GM06990 (cell line): Measurements from ENCODE around the gene DPM3.

ENCODE experiments used
- DNase-seq: peaks from one replicate; pipeline ENCODE4 v3.0.0-alpha.2; 2011; ENCODE audit not compliant: insufficient read length; ENCODE audit errors: extremely low read depth
- H3K27me3 ChIP-seq: replicated peaks from 2 replicates; pipeline ENCODE4 v1.6.0; 2011; ENCODE audit warnings: low read length; ENCODE audit not compliant: control insufficient read depth, insufficient read depth
- H3K36me3 ChIP-seq: 2 replicates; pipeline ENCODE4 v1.5.1; 2011; ENCODE audit warnings: low read length; ENCODE audit not compliant: control insufficient read depth, insufficient read depth
- H3K4me3 ChIP-seq: replicated peaks from 2 replicates; pipeline ENCODE4 v1.5.1; 2011; ENCODE audit warnings: low read depth, mild to moderate bottlenecking, control low read depth, low read length
- TF ChIP-seq, protein P1 (sequence below): IDR thresholded peaks from 2 replicates; pipeline ENCODE4 v1.5.1; 2011; ENCODE audit warnings: low read length, control low read depth, mild to moderate bottlenecking, inconsistent platforms; ENCODE audit not compliant: insufficient read depth, poor library complexity, severe bottlenecking

DPM3 gene

GRCh38 chr1:155108296-155108695 is 32.0 kb downstream of the DPM3 start:
- Histone ChIP-seq H3K36me3 (no peaks in the 10 kb centered on the region), H3K27me3 (no peaks in the 10 kb centered on the region), H3K4me3 (no peak overlapping the region)
- TF ChIP-seq, protein P1, sequence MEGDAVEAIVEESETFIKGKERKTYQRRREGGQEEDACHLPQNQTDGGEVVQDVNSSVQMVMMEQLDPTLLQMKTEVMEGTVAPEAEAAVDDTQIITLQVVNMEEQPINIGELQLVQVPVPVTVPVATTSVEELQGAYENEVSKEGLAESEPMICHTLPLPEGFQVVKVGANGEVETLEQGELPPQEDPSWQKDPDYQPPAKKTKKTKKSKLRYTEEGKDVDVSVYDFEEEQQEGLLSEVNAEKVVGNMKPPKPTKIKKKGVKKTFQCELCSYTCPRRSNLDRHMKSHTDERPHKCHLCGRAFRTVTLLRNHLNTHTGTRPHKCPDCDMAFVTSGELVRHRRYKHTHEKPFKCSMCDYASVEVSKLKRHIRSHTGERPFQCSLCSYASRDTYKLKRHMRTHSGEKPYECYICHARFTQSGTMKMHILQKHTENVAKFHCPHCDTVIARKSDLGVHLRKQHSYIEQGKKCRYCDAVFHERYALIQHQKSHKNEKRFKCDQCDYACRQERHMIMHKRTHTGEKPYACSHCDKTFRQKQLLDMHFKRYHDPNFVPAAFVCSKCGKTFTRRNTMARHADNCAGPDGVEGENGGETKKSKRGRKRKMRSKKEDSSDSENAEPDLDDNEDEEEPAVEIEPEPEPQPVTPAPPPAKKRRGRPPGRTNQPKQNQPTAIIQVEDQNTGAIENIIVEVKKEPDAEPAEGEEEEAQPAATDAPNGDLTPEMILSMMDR: no peak
- no peak for DNase-seq

DNA sequence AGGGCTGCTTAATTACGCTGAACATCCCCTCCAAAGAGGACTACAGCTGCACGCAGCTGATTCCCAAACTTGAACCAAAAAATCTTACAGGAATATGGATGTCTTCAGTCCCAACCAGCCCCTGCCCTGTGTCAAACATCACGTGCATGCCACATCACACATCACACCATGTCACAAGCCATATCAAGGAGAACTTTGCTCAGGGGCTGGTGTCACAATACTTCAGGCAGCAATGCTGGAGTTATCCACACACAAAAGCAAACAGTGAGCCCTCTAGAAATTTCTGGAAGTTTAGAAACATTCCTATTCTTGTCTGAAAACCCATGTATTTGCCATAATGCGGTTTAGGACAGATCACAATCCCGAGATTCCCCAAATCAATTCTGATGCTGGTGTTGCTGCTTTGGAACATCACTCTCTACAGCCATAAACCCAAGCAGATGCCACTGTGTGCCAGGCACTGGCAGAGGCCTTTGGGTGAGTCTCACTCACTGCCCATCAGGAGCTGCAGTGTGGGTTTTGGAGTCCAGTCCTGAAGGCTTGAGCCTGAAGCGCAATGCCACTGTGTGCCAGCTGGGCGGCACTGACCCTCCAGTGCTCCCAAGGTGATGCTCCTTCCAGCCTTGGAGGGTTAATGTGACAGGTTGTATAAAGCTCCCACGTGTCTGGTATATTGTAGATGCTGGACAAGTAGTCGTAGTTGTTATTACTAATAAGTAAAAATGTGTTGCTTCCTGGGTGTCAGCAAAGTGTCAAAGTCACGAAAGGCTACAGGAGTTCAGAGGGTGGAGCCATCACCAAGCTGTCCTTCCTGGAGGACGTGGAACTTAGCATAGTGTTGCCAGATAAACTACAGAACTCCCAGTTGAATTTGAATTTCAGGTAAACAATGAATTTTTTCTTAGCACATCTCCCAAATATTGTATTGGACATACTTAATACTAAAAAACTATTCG is 32.7 kb downstream of the DPM3 start:
- TF ChIP-seq, protein P1: no peak
- no peak for DNase-seq
- H3K36me3 ChIP-seq: no peaks in the 10 kb centered on the region
- no peaks in the 10 kb centered on the region for H3K27me3 ChIP-seq
- H3K4me3 ChIP-seq: no peak overlapping the region

- Histone ChIP-seq H3K36me3 (no peaks in the 10 kb centered on the region), H3K4me3 (no peak overlapping the region), H3K27me3 (no peaks in the 10 kb centered on the region)
- no peak for DNase-seq
- TF ChIP-seq, protein P1: no peak
These were observed 33.5 kb downstream of the DPM3 start for GRCh38 chr1:155106862-155107261.

DNA sequence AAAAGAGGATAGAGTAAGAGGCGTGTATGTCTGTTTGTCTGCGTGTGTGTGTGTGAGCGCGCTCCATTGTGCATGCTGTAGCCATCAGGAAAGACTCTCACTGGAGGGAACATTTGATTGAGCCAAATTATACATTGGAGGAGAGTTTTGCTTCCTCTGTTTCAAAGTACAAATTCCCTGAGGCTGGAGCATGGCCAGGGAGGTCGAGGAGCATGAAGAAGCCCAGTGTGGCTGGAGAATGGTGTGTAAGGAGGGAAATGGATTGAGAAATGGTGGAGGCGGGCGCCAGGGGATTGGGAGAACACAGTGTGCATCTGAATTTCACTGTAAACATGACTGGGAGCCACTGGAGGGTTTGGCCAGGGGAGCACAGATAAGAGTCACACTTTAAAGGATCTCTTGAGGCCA is 34.7 kb downstream of the DPM3 start:
- TF ChIP-seq, protein P1: no peak
- H3K4me3 ChIP-seq: no peak overlapping the region
- no peaks in the 10 kb centered on the region for H3K27me3 ChIP-seq
- no peaks in the 10 kb centered on the region for H3K36me3 ChIP-seq
- no peak for DNase-seq

GRCh38 chr1:155104605-155105534 is 35.5 kb downstream of the DPM3 start:
- Histone ChIP-seq H3K4me3 (no peak overlapping the region), H3K27me3 (no peaks in the 10 kb centered on the region), H3K36me3 (no peaks in the 10 kb centered on the region)
- TF ChIP-seq, protein P1: no peak
- no peak for DNase-seq
